ENCODE results near the gene MS4A6A.
"Not testable (repeated sequence)": the region's sequence is repeated elsewhere in the genome, so short reads cannot be mapped to it uniquely, and the experiment has no call there.

Gene MS4A6A, protein sequence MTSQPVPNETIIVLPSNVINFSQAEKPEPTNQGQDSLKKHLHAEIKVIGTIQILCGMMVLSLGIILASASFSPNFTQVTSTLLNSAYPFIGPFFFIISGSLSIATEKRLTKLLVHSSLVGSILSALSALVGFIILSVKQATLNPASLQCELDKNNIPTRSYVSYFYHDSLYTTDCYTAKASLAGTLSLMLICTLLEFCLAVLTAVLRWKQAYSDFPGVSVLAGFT

DNA sequence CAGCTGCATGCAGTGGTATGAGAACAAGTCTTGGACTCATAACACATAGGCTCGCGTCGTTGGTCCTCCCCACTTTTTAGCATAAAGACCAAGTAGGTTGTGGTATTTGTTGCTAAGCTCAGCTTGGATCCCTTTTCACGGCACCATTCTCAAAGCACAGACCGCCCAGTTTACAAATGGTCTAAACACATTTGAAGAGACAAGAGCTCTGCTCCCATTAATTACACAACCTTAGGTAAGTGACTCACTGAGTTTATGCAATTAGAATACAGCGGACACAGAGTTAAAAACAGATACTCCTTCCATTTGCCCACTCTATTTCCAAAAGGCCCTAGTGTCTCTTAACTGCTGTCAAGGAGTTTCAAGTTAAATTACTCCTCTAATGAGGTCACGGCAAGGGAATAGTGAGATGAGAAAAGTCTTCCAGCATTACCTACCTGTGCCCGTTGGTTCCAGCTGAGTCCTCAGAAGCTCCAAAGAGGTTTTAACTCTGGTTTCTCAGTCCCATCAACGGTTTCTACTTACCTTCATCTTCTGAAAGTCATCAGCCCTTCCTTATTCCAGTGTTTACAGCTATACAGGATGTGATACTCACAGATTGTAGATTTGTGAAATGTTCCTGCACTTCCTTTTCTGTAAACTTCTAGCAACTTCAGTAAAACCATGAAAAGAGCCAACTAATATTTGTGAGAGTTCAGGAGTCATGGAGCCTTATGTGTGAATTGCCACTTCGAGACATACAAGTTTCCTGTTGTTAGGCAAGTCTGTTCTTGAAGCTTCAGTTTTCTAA lies at the start of gene MS4A6A:
Gene MS4A6A, minus strand, starts transcription at position 543 of the 790 bp plus-strand sequence. CDS start 1,356 bp downstream, outside the sequence.
- DNase-seq: peak; percentile 41

DNA sequence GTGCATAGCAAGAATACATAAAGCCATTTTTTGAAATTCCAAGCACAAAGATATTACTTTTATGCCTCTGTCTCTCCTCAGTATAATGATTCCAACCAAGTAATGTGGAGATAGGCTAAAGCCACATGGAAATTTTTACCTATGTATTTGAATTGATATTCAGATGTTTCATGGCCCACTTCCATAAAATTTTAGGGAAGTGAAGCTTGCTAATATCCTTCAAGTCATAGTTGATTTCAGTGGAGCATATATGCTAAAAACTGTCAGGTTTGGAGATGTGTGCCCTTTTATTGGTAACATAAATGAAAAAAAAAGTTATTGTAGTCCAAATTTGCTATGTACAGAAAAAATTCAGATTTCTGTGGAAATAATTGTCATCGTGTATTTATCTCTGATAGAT lies 47.8 kb upstream of the MS4A6A start:
- DNase-seq: no peak

DNA sequence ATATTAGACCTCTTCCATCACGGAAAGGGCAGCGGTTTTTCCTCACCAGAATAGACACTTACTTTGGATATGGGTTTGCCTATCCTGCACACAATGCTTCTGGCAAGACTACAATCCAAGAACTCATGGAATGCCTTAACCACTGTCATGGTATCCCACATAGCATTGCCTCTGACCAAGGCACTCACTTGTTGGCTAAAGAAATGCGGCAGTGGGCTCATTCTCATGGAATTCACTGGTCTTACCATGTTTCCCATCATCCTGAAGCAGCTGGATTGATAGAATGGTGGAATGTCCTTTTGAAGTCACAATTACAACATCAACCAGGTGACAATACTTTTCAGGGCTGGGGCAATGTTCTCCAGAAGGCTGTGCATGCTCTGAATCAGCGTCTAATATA lies 39.3 kb upstream of the MS4A6A start:
- no peak for DNase-seq

DNA sequence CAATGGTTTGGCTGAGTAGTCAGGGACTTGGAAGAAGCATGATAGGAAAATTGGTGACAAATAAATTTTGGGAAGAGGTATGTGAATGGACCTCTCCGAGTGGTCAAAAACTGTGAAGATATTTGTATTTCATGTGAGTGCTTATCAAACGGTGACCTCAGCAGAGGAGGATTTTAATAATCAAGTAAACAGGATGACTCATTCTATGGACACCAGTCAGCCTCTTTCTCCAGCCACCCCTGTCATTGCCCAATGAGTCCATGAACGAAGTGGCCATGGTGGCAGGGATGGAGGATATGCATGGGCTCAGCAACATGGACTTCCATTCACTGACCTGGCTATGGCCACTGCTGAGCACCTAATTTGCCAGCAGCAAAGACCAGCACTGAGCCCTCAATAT lies 38.8 kb upstream of the MS4A6A start:
- DNase-seq: no peak

DNA sequence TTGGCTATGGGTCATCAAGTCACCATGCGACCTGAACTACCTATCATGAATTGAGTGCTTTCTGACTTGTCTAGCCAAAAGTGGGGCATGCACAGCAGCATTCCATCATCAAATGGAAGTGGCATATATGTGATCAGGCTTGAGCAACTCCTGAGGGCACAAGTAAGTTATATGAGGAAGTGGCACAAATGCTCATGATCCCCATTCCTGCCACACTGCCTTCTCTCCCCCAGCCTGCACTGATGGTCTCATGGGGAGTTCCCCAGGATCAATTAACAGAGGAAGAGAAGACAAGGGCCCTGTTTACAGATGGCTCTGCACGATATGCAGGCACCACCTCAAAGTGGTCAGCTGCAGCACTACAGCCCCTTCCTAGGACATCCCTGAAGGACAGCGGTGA lies 38.3 kb upstream of the MS4A6A start:
- no peak for DNase-seq

DNA sequence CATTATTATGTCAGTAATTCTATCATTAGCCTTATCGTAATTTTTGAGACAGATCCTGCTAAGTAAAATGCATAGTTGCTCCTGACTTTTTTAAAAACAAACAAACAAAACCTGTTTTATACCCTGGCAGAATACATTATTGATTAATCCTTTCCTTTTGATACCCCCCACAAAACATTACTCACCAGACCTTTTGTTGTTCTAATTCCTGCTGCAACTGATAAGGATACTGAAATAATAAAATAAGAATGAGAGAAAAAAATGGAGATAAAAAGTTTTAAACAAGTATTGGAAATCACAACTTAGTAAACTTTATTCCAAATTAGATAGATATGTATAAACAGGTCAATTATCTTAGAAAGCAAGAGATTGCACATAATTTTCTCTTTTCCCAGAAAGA lies 31.5 kb upstream of the MS4A6A start:
- DNase-seq: no peak

DNA sequence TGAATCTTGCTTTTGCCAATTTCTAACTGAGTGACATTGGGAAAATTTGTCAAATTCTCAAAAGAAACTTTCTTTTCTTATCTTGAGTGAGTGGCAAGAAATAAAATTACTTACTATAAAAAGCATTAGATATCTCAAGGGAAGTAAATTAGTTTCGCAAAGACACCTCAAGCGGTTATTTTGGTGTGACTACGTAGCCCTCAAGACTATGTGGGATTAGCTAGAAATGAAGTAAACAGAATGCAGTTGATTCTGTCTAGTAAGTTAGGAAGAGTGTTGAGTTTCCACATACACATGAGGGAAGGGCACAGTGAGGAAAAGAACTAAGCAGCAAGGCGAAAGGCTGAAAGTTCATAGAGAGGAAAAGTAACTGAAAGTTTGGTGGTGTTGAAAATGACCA lies 28.3 kb upstream of the MS4A6A start:
- DNase-seq: no peak

DNA sequence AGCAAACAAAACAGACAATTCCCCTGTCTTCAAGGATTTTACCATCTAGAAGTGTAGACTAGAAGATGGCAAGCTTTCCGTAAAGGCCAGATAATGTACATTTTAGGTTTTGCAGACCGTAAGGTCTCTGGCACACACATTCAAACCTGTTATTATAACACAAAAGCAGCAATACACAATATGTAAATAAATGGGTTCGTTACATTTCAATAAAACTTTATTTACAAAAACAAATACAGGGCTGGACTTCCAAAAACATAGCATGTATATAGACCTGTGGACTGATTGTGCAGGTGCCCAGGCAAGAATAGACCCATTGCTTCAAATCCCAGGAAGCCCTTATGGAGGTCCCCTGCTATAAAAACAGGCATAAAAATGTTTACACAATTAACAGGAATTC lies 27.1 kb upstream of the MS4A6A start:
- no peak for DNase-seq

DNA sequence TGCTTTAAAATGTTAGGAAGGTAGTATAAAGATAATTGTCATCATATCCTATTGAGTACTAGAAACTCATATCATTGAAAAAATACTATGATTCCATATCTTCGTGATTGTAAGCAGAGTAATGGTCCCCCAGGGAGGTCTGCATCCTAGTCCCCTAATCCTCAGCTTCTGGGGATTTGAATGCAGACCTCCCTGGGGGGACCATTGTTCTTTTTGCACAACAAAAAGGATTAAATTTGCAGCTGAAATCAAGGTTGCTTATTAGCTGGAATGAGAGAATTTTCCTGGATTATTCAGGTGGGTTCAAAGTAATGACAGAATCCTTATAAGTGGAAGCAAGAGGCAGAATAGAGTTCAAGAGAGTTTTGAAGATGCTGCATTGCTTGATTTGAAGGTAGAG lies 26.1 kb upstream of the MS4A6A start:
- no peak for DNase-seq

DNA sequence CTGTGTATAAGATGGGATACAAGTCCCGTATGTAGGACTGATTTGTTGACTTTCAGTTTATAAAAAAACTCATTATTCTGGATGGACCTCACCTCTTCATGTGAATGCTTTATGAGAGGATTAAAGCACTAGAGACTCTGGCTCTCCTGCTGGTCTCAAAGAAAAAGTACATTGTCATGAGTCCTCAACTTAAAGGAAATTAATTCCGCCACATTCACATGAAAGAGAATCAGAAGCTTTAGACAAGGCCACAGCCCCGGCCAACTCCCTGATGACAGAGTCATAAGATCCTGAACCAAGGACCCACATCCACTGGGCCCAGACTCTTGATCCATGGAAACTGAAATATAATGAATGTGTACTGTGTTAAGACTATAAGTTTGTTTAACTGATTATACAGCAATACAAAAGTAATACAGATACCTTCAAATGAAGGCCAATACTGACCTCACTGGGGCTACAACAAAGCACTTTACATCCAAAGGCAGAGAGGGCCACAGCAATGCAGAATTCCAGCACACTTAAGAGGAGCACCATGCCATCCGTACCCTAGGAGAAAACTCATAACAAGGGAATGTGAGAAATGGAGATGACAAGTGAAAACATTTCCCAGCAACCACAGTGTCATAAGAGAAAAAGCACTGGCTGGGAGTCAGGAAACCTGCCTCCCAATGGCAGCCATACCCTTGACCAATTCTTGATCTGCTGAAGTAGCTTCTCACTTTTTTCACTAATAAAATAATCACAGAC lies 25.4 kb upstream of the MS4A6A start:
- no peak for DNase-seq

DNA sequence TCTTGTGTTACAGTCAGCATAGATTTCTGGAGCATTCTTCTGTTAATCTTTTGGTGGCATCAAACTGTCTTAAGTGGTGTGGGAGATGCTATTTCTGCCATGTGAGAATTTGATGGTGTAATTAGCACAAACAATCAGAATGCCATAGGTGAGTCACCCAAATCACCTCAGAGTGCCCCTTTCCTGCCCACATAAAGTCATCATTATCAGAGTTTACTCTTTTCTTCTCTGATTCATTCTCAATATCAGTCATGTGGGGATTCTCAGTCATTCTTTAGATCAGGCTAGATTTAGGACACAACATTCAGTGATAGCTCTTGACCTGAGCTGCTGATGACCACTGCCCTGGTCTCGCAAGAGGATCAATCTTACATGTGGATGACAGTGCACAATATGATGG lies 23.7 kb upstream of the MS4A6A start:
- no peak for DNase-seq

DNA sequence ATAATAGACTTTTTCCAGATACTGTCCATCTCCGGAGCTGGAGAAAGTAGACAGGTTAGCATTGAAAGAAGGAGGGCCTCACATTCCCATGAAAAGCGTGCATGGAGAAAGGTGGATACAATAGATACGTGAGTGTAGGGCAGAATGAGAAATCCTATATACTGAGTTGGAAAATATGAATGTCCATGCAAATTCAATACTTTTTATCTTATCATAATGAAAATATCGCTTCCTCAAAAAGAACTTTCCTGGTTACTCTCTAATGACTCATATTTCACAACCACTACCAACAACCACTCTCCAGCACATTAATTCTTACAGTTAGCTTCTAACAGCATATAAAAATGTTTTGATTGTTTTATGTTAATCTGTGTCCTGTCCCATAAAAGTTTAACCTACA lies 22.0 kb upstream of the MS4A6A start:
- DNase-seq: peak; percentile 22

DNA sequence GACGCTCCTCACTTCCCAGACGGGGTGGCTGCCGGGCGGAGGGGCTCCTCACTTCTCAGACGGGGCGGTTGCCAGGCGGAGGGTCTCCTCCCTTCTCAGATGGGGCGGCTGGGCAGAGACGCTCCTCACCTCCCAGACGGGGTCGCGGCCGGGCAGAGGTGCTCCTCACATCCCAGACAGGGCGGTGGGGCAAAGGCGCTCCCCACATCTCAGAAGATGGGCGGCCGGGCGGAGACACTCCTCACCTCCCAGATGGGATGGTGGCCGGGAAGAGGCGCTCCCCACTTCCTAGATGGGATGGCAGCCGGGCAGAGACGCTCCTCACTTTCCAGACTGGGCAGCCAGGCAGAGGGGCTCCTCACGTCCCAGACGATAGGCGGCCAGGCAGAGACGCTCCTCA lies 18.5 kb upstream of the MS4A6A start:
- DNase-seq: not testable (repeated sequence)

DNA sequence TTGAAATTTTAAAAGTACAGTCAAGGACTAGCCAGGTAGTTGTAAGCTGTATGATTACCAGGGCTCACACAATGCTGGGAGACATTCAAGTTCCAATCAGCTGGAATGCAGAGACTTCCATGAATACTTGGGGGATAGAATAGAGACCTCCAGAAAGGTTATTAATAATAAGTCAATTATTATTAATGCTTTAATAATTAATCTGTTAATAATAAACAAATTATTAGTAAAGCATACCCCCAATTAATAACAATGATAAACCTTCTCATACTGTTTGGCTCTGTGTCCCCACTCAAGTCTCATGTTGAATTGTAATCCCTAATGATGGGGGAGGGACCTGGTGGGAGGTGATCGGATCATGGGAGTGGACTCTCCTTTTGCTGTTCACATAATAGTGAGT lies 14.6 kb upstream of the MS4A6A start:
- no peak for DNase-seq

DNA sequence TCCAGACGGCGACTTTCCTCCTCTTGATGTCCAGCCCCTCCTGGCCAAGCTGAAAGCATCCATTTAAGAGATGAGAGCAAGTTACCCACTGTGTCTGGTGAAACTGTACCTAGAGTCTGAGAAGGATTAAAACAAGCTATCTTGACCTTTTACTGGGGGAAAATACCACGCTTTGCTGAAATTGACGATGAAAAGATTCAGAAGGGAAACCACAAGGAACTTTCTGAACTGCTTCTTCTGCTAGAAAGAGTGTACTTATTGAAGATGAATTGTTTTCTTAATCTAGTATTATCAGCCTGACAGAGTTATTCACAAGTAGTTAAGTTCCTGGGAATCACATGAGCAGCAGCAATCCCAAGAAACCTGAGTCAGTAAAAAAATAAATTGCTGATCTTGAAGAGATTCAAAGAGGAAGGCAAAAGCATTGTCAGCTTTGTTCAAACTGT lies 13.1 kb upstream of the MS4A6A start:
- DNase-seq: peak; percentile 25

DNA sequence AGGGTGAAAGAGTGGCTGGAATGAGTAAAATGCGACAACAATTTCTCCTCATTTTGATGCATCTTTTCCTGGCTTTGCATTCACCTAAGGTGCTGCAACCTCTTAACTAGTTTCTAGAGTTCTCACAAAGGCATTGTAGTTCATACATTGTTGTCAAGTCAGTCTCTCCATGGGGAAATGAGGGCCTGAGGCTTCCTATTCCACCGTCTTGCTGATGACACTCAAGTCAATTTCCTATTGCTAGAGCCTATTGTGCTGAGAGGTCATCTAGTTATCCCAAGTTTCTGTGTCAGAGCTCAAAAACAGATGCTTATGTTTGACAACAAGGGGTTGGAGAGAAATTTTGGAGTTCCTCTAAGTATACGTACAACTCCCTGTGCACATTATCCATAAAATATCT lies 11.6 kb upstream of the MS4A6A start:
- no peak for DNase-seq

DNA sequence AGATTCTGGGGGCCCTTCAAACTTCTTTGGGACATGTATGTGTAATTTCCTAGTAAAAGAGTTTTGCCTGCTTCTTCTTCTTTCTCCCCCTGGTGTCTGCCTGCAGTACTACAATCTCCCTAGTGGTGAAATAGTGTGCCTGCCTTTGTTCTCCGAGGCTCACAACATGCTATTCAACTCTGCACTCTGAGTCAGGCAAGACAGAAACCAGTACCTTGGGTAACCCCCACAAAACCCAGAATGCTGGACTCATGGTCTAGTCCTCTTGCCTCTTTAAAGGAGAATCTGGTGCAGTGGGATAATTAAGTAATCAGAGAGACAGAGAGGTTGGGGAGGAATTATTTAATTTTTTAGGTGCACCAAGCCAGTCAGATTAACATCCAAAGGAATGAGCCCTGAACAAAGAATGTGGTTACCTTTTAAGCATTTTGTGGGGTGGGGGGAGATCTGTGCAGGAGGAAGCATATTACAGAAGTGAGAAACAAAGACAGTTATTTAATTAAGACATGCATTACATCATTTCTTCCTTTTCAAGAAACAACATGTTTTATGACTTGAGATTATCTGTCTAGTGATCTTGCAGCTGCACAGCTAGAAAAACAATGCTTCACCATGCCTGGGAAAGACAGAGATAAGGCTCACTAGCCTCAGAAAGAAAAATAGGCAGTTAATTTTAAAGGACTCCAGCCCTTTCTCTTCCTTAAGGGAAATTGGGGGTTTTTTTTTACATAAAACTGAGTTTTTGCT lies 11.0 kb upstream of the MS4A6A start:
- DNase-seq: peak; percentile 88

DNA sequence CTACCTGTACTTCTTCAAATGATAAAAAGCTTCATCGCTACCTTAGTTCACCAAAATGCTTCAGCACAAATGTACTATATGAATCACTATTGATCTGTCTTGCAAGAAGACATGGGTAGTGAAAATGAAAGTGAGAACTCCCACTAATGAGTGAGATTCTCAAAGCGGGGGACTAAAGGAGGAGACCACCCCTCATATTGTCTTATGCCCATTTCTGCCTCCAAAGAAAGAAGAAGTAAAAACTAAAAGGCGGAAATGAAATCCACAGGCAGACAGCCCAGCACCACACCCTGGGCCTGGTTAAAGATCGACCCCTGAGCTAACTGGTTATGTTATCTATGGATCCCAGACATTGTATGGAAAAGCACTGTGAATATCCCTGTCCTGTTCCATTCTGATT lies 9.7 kb upstream of the MS4A6A start:
- DNase-seq: not testable (repeated sequence)

DNA sequence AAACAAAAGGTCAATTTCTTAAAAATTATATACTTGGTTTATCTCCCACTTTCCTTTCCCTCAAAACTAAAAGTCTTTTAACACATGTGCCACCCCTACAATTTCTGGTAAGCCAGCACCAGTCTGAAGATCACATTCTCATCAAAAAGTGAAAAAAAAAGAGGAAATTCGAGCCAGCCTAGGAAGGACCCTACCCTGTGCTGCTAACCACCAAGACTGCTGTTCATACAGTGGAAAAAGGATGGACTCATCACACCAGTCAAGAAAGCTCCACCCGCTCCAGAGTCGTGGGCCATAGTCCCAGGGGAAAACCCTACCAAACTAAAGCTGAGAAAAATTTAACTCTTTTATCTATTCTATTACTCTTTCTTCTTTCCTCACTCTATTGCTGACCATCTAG lies 5.6 kb upstream of the MS4A6A start:
- DNase-seq: peak; percentile 59

DNA sequence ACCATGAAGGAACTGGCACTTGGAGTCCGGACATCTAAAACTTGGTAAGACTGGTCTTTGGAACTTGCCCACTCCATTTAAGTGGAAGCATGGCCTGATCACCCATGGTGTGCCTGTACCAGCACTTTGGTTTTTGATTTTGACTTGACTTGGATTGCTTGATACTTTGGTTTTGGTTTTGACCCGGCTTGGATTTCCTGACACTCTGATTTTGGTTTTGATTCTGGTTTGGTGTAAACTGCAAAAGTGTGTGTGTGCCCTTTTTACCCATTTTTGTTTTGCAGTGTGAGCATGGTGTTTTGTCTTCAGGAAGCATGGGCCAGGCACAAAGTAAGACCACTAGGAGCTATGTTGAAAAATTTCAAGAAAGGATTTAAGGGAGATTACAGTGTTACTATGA lies 3.2 kb upstream of the MS4A6A start:
- not testable (repeated sequence) for DNase-seq

DNA sequence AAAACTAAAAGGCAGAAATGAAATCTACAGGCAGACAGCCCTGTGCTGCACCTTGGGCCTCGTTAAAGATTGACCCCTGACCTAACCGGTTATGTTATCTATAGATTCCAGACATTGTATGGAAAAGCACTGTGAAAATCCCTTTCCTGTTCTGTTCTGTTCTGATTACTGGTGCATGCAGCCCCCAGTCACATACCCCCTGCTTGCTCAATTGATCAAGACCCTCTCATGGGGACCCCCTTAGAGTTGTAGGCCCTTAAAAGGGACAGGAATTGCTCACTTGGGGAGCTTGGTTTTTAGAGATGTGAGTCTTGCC lies 2.6 kb upstream of the MS4A6A start:
- DNase-seq: peak; percentile 18

DNA sequence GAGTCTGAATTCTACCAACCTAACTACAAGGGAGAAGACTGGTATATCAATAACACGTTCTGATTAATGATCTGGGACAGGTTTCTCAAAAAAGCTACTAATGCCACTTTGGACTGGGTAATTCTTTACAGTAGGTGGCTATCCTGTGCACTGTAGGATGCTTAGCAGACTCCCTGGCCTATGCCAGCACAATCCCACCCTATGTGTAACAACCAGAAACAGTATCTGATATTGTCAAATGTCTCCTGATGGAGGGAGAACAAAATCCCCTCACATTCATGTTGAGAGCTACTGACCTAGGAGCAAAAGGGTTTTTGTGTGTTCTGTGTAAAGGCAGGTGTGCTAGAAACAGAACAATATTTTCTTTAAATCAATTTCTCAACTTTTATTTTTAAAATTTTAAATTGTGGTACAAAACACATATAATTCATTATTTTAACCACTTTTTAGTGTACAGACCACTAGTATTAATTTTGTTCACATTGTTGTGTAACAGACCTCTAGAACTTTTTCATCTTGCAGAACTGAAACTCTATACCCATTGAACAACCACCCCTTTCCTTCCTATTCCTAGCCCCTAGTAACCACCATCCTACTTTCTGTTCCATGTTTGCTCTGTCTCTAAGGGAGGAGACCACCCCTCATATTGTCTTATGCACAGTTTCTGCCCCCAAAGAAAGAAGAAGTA lies 2.1 kb upstream of the MS4A6A start:
- DNase-seq: no peak

Measured in hematopoietic multipotent progenitor cell treated with erythropoietin and hydrocortisone succinate and interleukin-3 and kit ligand, for 4 days (in vitro differentiated cells).